Hepatocyte (in vitro differentiated cells): Measurements from ENCODE around the gene NPAS3. TPM values are rescaled to one million over a fixed set of nuclear protein-coding genes. Genes with fewer than 3 reads are reported as not detected.

ENCODE experiments used
- DNase-seq: peaks from one replicate; pipeline ENCODE4 v3.0.0-alpha.2; 2016; ENCODE audit warnings: low spot score
- H2AFZ ChIP-seq: fragments of 200-600 bp; sonication (generic); 2 replicates; pipeline ENCODE4 v1.6.0; 2016; ENCODE audit warnings: antibody characterized with exemption, mild to moderate bottlenecking
- H3K27ac ChIP-seq: fragments of 200-600 bp; sonication (generic); 2 replicates; pipeline ENCODE4 v1.5.1; 2016; ENCODE audit warnings: mild to moderate bottlenecking
- H3K27me3 ChIP-seq: fragments of 200-600 bp; sonication (generic); 2 replicates; pipeline ENCODE4 v1.6.1; 2016
- H3K36me3 ChIP-seq: fragments of 200-600 bp; sonication (generic); replicated peaks from 2 replicates; pipeline ENCODE4 v1.5.1; 2016; ENCODE audit warnings: low read depth; ENCODE audit not compliant: insufficient read depth
- H3K4me1 ChIP-seq: fragments of 200-600 bp; sonication (generic); 2 replicates; pipeline ENCODE4 v1.5.1; 2016; ENCODE audit warnings: mild to moderate bottlenecking, moderate library complexity; ENCODE audit not compliant: insufficient read depth
- H3K4me2 ChIP-seq: fragments of 200-600 bp; sonication (generic); 2 replicates; pipeline ENCODE4 v1.6.0; 2016
- H3K4me3 ChIP-seq: fragments of 200-600 bp; sonication (generic); 2 replicates; pipeline ENCODE4 v1.5.1; 2016; ENCODE audit warnings: mild to moderate bottlenecking
- H3K79me2 ChIP-seq: fragments of 200-600 bp; sonication (generic); 2 replicates; pipeline ENCODE4 v1.6.0; 2017; ENCODE audit warnings: mild to moderate bottlenecking
- H3K9me2 ChIP-seq: fragments of 200-600 bp; sonication (generic); replicated peaks from 2 replicates; pipeline ENCODE4 v1.6.0; 2017; ENCODE audit warnings: mild to moderate bottlenecking; ENCODE audit not compliant: insufficient read depth
- H3K9me3 ChIP-seq: fragments of 200-600 bp; sonication (generic); 2 replicates; pipeline ENCODE4 v1.5.1; 2016; ENCODE audit warnings: low read depth, mild to moderate bottlenecking
- H4K20me1 ChIP-seq: fragments of 200-600 bp; sonication (generic); 2 replicates; pipeline ENCODE4 v1.6.0; 2016; ENCODE audit warnings: mild to moderate bottlenecking; ENCODE audit not compliant: insufficient read depth, poor library complexity, severe bottlenecking
- CTCF ChIP-seq: fragments of 200-600 bp; sonication (generic); IDR thresholded peaks from 2 replicates; pipeline ENCODE4 v1.5.1; 2016; ENCODE audit warnings: antibody characterized with exemption, mild to moderate bottlenecking; ENCODE audit not compliant: poor library complexity
- EZH2 ChIP-seq: fragments of 200-600 bp; sonication (generic); IDR thresholded peaks from 2 replicates; pipeline ENCODE4 v1.6.1; 2016; ENCODE audit warnings: antibody characterized with exemption, mild to moderate bottlenecking, borderline replicate concordance
- EZH2phosphoT487 ChIP-seq: fragments of 200-600 bp; sonication (generic); IDR thresholded peaks from one replicate; pipeline ENCODE4 v1.6.1; 2018; ENCODE audit warnings: antibody characterized with exemption, mild to moderate bottlenecking, low read depth, moderate library complexity; ENCODE audit not compliant: unreplicated experiment, severe bottlenecking
- WGBS: methylation state at CpG from one replicate; pipeline ENCODE4 v1.1.6; 2016; ENCODE audit warnings: low lambda C conversion rate; ENCODE audit errors: missing lambda C conversion rate; 5-methylcytosine and 5-hydroxymethylcytosine counted together
- polyA plus RNA-seq: library from polyadenylated mRNA; unstranded; fragments of >200 nt; fragmentation: Nextera tagmentation; extraction: Ambion mirVana; gene quantifications from 2 replicates; pipeline ENCODE4 v1.2.1, GENCODE V29; 2016
- total RNA-seq: library from RNA; depleted of rRNA; stranded (reverse); fragments of >200 nt; gene quantifications from 2 replicates; pipeline ENCODE4 v1.2.3, GENCODE V29; 2014

The NPAS3 gene
- total and polyA plus RNA-seq, 2 experiments from 2014 or later, result 0.11 to 1.1 TPM

DNA sequence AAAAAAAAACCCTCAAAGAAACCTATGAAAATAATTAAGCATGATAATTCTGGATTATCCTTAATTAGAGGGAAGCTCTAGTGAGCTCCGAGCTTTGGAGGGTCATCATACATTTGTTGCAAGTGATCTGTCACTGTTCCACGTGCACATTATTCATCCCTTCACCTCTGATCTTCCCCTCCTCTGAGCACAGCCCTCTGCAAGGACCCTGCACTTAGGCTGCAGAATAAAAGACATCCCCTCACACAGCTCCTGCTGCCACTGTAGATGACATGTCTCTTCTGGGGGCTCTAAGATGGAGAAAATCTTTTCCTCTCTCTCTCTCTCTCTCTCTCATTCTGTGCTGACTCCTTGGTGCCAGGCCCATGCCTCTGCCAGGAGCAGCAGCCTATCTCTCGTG, 711.8 kb downstream of the NPAS3 start:
- Histone ChIP-seq H3K36me3 (no peaks in the 10 kb centered on the region), H2AFZ (no peak overlapping the region), H3K9me2 (no peaks in the 10 kb centered on the region), H3K27ac (no peak overlapping the region), H4K20me1 (no peaks in the 10 kb centered on the region), H3K4me1 (no peaks in the 10 kb centered on the region), H3K9me3 (no peaks in the 10 kb centered on the region), H3K79me2 (no peaks in the 10 kb centered on the region), H3K4me2 (no peak overlapping the region), H3K27me3 (no peaks in the 10 kb centered on the region), H3K4me3 (no peak overlapping the region)
- TF ChIP-seq EZH2phosphoT487 (no peak), EZH2 (no peak)
- no peak for DNase-seq
- WGBS, result 80% methylated on average over 3 of the region's 3 CpGs

DNA sequence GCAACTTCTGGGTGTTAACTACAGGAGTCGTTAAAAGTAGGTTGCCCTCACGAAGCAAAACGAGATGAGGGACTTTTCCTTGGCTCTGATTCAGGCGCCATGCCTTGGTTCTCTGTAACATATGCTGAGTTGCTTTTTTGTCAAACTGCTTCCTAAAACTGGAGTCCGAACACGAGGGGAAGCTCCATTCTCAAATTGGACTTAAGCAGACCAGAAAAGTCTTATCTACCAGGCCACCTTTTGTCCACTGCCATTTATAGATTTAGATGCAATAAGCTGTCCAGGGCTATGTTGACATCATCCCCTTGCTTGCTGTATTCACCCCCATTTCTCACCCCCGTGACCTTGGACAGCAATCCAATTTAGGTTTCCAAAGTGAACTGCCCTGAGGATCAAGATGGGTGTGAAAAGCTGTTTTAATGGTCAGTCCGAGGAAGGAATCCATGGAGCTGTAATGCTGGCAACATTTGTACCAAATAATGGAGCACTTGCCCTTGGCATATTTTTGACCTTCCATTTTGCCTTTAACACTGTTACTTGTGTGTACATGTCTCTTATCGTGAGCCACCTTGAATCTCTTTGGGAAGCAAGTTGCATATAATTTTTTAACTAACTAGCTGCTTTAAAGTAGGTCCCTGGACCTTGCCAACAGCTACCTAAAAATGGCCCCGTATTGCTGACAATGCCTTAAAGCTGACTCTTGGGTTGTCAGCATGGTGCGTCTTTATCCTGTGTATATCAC, 714.1 kb downstream of the NPAS3 start:
- Histone ChIP-seq H3K9me2 (no peaks in the 10 kb centered on the region), H3K79me2 (no peaks in the 10 kb centered on the region), H2AFZ (no peak overlapping the region), H3K4me1 (no peaks in the 10 kb centered on the region), H3K4me3 (no peak overlapping the region), H3K27me3 (no peaks in the 10 kb centered on the region), H3K9me3 (no peaks in the 10 kb centered on the region), H3K36me3 (no peaks in the 10 kb centered on the region), H3K27ac (no peak overlapping the region), H3K4me2 (no peak overlapping the region), H4K20me1 (no peaks in the 10 kb centered on the region)
- TF ChIP-seq CTCF, result no peak
- TF ChIP-seq EZH2, result no peak
- TF ChIP-seq EZH2phosphoT487, result no peak
- DNase-seq, result no peak
- 79% methylated on average over 11 of the region's 11 CpGs for WGBS

- Histone ChIP-seq H3K27me3 (no peaks in the 10 kb centered on the region), H3K36me3 (no peaks in the 10 kb centered on the region), H4K20me1 (no peaks in the 10 kb centered on the region), H3K9me2 (no peaks in the 10 kb centered on the region), H3K9me3 (no peaks in the 10 kb centered on the region), H3K4me3 (no peak overlapping the region), H3K4me1 (no peaks in the 10 kb centered on the region), H3K27ac (no peak overlapping the region), H3K79me2 (no peaks in the 10 kb centered on the region), H3K4me2 (no peak overlapping the region), H2AFZ (no peak overlapping the region)
- no peak for DNase-seq
- TF ChIP-seq EZH2phosphoT487 (no peak), CTCF (no peak), EZH2 (no peak)
- 88% methylated on average over 6 of the region's 6 CpGs for WGBS
Observed at GRCh38 chr14:33653308-33653695, 714.6 kb downstream of the NPAS3 start.

- no peak for DNase-seq
- WGBS, result 67% methylated on average over 4 of the region's 4 CpGs
- no peaks in the 10 kb centered on the region for H4K20me1 ChIP-seq
Observed at GRCh38 chr14:33655421-33655820, 716.7 kb downstream of the NPAS3 start.

More at GRCh38 chr14:33655421-33655820, 716.7 kb downstream of the NPAS3 start:
- Histone ChIP-seq H3K27ac (no peak overlapping the region), H3K79me2 (no peaks in the 10 kb centered on the region), H3K36me3 (no peaks in the 10 kb centered on the region), H3K9me2 (no peaks in the 10 kb centered on the region), H3K4me3 (no peak overlapping the region), H2AFZ (no peak overlapping the region), H3K9me3 (no peaks in the 10 kb centered on the region), H3K4me1 (no peaks in the 10 kb centered on the region), H3K27me3 (no peaks in the 10 kb centered on the region), H3K4me2 (no peak overlapping the region)
- TF ChIP-seq CTCF (no peak), EZH2 (no peak), EZH2phosphoT487 (no peak)
